ENCODE results near the gene SAPCD2. TPM values are rescaled to one million over a fixed set of nuclear protein-coding genes. Genes with fewer than 3 reads are reported as not detected.

Gene SAPCD2
- total RNA-seq, 1 experiment from 2014 or later = 57.5 TPM

DNA sequence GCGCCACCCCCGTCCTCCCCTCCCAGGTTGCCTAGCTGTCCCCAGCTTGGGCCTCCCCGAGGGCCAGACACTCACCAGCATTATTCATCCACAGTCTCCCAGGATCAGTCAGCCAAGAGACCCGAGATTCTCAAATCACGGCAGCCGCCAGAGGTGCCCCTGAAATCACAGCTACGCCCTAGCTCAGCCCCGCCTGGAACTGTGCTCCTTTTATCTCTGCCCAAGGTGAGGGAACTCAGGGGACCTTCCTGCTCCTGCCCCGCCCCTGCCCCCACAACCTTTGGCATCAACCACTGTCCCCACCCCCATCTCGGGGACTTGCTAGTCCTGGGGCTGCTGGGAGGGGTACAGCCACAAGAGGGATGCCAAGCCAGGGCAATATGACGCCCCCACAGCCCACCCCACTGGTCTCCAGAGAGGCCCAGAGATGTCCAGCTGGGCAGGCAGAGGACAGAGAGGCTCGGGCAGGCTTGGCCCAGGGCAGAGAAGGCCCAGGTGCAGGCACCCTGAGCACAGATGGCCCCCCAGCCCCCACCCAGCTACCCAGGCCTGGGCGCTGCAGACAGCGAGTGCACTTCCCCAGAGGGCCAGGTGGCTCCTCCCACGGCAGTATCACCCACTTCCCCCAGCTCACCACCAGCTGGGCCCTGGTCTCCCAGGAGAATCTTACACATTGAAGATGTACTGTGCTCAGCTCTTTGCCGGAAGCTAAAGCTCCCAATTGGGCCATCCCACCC is 38.3 kb downstream of the SAPCD2 start, which contains the start of gene FUT7:
Gene FUT7, minus strand, starts transcription at position 185 of the 737 bp plus-strand sequence. Its CDS starts 97 bp downstream, at position 88.
- TF ChIP-seq, protein P1, sequence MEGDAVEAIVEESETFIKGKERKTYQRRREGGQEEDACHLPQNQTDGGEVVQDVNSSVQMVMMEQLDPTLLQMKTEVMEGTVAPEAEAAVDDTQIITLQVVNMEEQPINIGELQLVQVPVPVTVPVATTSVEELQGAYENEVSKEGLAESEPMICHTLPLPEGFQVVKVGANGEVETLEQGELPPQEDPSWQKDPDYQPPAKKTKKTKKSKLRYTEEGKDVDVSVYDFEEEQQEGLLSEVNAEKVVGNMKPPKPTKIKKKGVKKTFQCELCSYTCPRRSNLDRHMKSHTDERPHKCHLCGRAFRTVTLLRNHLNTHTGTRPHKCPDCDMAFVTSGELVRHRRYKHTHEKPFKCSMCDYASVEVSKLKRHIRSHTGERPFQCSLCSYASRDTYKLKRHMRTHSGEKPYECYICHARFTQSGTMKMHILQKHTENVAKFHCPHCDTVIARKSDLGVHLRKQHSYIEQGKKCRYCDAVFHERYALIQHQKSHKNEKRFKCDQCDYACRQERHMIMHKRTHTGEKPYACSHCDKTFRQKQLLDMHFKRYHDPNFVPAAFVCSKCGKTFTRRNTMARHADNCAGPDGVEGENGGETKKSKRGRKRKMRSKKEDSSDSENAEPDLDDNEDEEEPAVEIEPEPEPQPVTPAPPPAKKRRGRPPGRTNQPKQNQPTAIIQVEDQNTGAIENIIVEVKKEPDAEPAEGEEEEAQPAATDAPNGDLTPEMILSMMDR (IDR thresholded peaks at IDR 0.05; ENCODE audit: insufficient read depth in 1 of 2, low read depth in 1 of 2, low read length in 1 of 2, severe bottlenecking in 1 of 2, unreplicated experiment in 1 of 2) = no peak
- no peaks in the 10 kb centered on the region for H3K9me3 Mint-ChIP-seq (ENCODE audit: unreplicated experiment)
- no peaks in the 10 kb centered on the region for H3K27me3 Mint-ChIP-seq (ENCODE audit: insufficient read depth, unreplicated experiment)
- CTCF ChIA-PET = interaction anchor here (0.6 to 0.7 kb wide), 2 partner anchors 10 to 22 kb away, joined by 4 to 7 read pairs; no protein-coding TSS in a partner anchor
- Histone ChIP-seq H3K9me3 (no peaks in the 10 kb centered on the region), H3K36me3 (ENCODE audit: control insufficient read depth, insufficient read depth, low read length) (no peaks in the 10 kb centered on the region), H3K4me3 (ENCODE audit: low read depth, low read length) (no peak within 1 kb of the TSS), H3K4me1 (peaks cover 20% of the 10 kb centered on the region), H3K27me3 (replicated peaks; ENCODE audit: control insufficient read depth, insufficient read depth, low read length) (no peaks in the 10 kb centered on the region)
- POLR2A ChIA-PET = interaction anchor here (0.9 kb wide), 1 partner anchor 255 kb away, joined by 6 read pairs; no protein-coding TSS in a partner anchor
- BruUV-seq (replicated peaks) = no TSS peak
- intact Hi-C loops (cut with micrococcal nuclease; ENCODE audit: unreplicated experiment) = no loop called here
- no peaks in the 10 kb centered on the region for H3K4me1 Mint-ChIP-seq (ENCODE audit: low read depth, unreplicated experiment)
- no peak within 1 kb of the TSS for H3K4me3 Mint-ChIP-seq (ENCODE audit: unreplicated experiment)
- no peak for DNase-seq
- peaks cover 17% of the 10 kb centered on the region for H3K36me3 Mint-ChIP-seq (ENCODE audit: insufficient read depth, unreplicated experiment)
- H3K27ac Mint-ChIP-seq (ENCODE audit: unreplicated experiment) = no peak within 1 kb of the TSS

DNA sequence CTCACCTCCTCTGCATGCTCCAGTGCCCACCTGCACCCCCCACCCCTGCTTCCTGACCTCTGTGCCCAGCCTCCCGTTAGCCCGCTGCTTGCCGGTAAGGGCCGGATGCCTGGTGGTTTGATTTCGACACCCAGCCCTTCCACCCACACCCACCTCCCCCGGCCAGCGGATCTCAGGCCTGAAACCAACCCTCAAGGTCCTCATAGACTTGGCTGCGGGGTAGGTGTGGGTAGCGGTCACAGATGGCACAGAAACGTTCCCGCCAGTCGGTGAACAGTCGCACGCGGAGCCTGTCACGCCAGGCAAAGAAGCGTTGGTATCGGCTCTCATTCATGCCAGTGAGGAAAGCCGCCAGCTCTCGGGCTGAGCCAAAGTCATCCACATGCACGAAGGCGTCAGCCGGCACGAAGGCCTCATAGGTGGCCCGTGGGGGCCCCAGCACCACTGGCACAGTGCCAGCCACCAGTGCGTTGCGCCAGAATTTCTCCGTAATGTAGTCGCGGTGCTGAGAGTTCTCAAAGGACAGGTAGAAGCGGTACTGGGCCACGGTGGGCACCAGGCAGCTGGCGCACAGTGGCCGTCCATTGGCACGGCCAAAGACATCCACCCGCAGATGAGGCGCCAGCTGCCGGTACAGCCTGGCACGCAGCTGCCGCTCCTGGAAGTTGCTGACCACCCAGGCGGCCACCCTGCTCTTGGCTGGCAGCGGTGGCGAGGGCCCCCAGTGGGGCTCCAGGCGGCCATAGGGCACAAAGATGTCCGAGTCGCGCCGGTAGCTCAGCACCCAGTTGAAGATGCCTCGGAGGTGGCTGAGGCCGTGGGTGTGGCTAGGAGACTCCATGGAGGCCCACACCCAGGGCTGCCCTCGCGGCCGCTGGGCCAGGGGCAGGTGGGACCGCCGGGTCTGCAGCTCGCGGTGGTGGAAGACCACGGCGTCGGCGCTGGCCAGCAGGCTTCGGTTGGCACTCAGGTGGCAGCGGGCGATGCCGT is 39.5 kb downstream of the SAPCD2 start:
- CTCF ChIA-PET = interaction anchor here (0.6 to 3.6 kb wide), 7 partner anchors 12 to 295 kb away, joined by 3 to 42 read pairs (median 5); partner anchors contain the start of genes MAN1B1 and SAPCD2
- TF ChIP-seq, protein P1 (IDR thresholded peaks at IDR 0.05; ENCODE audit: insufficient read depth in 1 of 2, low read depth in 1 of 2, low read length in 1 of 2, severe bottlenecking in 1 of 2, unreplicated experiment in 1 of 2) = no peak
- Mint-ChIP-seq H3K9me3 (ENCODE audit: unreplicated experiment) (no peaks in the 10 kb centered on the region), H3K36me3 (ENCODE audit: insufficient read depth, unreplicated experiment) (peaks cover 17% of the 10 kb centered on the region), H3K27me3 (ENCODE audit: insufficient read depth, unreplicated experiment) (no peaks in the 10 kb centered on the region), H3K27ac (ENCODE audit: unreplicated experiment) (no peak overlapping the region), H3K4me3 (ENCODE audit: unreplicated experiment) (no peak overlapping the region), H3K4me1 (ENCODE audit: low read depth, unreplicated experiment) (no peaks in the 10 kb centered on the region)
- DNase-seq = no peak
- Histone ChIP-seq H3K36me3 (ENCODE audit: control insufficient read depth, insufficient read depth, low read length) (no peaks in the 10 kb centered on the region), H3K9me3 (no peaks in the 10 kb centered on the region), H3K27me3 (replicated peaks; ENCODE audit: control insufficient read depth, insufficient read depth, low read length) (no peaks in the 10 kb centered on the region), H3K4me3 (ENCODE audit: low read depth, low read length) (no peak overlapping the region), H3K4me1 (peaks cover 20% of the 10 kb centered on the region)
- intact Hi-C loops (cut with micrococcal nuclease; ENCODE audit: unreplicated experiment) = no loop called here
- POLR2A ChIA-PET = no interaction called here
- no TSS peak for BruUV-seq (replicated peaks)

- TF ChIP-seq, protein P1 (IDR thresholded peaks at IDR 0.05; ENCODE audit: insufficient read depth in 1 of 2, low read depth in 1 of 2, low read length in 1 of 2, severe bottlenecking in 1 of 2, unreplicated experiment in 1 of 2) = no peak
- Histone ChIP-seq H3K36me3 (ENCODE audit: control insufficient read depth, insufficient read depth, low read length) (no peaks in the 10 kb centered on the region), H3K9me3 (no peaks in the 10 kb centered on the region), H3K4me1 (peaks cover 15% of the 10 kb centered on the region), H3K27me3 (replicated peaks; ENCODE audit: control insufficient read depth, insufficient read depth, low read length) (no peaks in the 10 kb centered on the region), H3K4me3 (ENCODE audit: low read depth, low read length) (no peak overlapping the region)
- ChIA-PET POLR2A (interaction anchor here (1.4 kb wide), 1 partner anchor 56 kb away, joined by 6 read pairs; the partner anchor contains the start of gene MAN1B1), CTCF (interaction anchor here (0.5 to 3.6 kb wide), 37 partner anchors 11 to 239 kb away, joined by 3 to 42 read pairs (median 4); partner anchors contain the start of genes AJM1, CLIC3, ENTPD2 and FBXW5)
- peaks cover 12% of the 10 kb centered on the region for H3K36me3 Mint-ChIP-seq (ENCODE audit: insufficient read depth, unreplicated experiment)
- H3K4me1 Mint-ChIP-seq (ENCODE audit: low read depth, unreplicated experiment) = no peaks in the 10 kb centered on the region
- H3K4me3 Mint-ChIP-seq (ENCODE audit: unreplicated experiment) = no peak overlapping the region
- no TSS peak for BruUV-seq (replicated peaks)
- H3K27me3 Mint-ChIP-seq (ENCODE audit: insufficient read depth, unreplicated experiment) = no peaks in the 10 kb centered on the region
- no peak overlapping the region for H3K27ac Mint-ChIP-seq (ENCODE audit: unreplicated experiment)
- H3K9me3 Mint-ChIP-seq (ENCODE audit: unreplicated experiment) = no peaks in the 10 kb centered on the region
- no peak for DNase-seq
- intact Hi-C loops (cut with micrococcal nuclease; ENCODE audit: unreplicated experiment) = no loop called here
These were observed 40.4 kb downstream of the SAPCD2 start for GRCh38 chr9:137030006-137030405.

All from Caco-2 (cell line).